ENCODE data around the gene PSMA4.
A peak's percentile ranks its signal among the peaks of the same experiment; 100 is the strongest.
"Not testable (repeated sequence)": the region's sequence is repeated elsewhere in the genome, so short reads cannot be mapped to it uniquely, and the experiment has no call there.

Gene PSMA4

DNA sequence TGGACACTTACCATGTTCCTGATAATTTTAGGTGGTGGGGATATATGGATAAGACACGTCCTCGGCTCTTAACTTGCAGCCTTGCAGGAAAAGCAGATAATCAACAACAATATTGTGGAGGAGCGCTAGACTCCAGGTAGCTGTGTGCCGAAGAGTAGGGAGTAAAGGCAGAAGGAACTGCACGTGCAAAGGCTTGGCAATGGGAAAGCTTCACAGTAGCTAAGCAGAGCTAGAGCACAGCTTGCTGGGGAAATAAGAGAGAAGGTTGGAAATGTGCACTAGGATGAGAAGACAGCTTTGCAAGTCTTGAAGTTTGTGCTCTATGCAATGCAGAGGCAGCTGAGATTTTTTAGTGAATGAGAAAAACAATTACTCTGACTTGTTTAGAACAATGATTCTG lies 12.4 kb downstream of the PSMA4 start:
- DNase-seq: no peak

DNA sequence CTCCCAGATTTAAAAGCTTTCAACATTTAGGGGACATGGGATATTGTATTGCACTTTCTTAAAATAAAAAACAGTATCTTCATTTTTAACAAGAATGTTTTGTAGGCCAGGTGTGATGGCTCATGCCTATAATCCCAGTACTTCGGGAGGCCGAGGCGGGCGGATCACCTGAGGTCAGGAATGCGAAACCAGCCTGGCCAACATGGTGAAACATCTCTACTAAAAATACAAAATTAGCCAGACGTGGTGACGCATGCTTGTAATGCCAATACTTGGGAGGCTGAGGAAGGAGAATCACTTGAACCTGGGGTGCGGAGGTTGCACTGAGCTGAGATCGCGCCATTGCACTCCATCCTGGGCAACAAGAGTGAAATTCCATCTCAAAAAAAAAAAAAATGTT lies 20.0 kb downstream of the PSMA4 start:
- DNase-seq: not testable (repeated sequence)

GRCh38 chr15:78561490-78561889 lies 21.2 kb downstream of the PSMA4 start:
- no peak for DNase-seq

DNA sequence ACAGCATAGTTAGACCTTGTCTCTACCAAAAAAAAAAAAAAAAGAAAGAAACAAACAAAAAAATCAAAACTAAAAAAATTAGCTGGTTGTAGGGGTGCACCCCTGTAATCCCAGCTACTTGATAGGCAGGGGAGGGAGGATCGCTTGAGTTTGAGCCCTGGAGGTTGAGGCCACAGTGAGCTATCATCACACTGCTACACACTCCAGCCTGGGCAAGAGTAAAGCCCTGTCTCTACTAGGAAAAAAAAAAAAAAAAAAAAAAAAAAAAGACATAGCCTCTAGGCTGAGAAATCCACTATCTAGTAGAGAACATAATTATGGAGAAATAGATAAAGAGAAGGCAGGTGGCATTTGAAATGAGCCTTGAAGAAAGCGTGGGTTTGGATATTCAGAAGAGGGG lies 22.8 kb downstream of the PSMA4 start:
- DNase-seq: no peak

- DNase-seq: no peak
These were observed 24.5 kb downstream of the PSMA4 start for GRCh38 chr15:78564743-78565096.

DNA sequence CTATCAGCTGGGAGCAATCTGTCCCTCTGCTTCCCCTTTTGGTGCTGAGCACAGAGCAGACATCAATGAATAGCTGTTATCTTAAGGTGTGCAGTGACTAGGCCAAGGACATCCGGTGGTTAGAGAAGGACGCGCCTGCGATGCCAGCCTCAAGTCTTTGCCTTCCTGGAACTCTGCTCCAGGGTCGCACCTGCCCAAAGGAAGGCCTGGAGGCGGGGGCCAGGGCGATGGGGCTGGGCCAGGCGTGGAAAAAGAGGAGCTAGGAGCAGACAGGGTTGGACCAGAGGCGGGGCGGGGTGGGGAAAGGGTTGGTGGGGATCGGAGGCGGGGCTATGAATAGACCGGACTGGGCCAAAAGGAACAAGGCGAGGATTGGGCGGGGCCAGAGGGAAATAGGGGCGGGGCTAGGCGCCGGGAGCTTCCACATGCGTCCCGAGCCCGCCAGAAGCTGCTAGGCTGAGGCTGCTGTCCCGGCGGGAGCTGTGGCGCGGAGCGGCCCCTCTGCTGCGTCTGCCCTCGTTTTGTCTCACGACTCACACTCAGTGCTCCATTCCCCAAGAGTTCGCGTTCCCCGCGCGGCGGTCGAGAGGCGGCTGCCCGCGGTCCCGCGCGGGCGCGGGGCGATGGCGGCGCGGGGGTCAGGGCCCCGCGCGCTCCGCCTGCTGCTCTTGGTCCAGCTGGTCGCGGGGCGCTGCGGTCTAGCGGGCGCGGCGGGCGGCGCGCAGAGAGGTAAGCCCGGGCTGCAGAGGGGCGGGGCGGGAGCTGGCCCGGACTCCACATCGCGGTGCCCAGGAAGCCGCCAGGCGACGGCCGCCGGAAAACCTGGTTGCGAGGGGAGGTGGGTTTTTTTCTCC lies 25.1 kb downstream of the PSMA4 start, which contains the start of gene CHRNA5:
Gene CHRNA5 (plus strand): TSS at position 424 of the 854 bp plus-strand sequence. CDS start 200 bp downstream, at position 624.
- peak; percentile 85 for DNase-seq

GRCh38 chr15:78565951-78566774 lies 25.9 kb downstream of the PSMA4 start:
- DNase-seq: peak; percentile 60

DNA sequence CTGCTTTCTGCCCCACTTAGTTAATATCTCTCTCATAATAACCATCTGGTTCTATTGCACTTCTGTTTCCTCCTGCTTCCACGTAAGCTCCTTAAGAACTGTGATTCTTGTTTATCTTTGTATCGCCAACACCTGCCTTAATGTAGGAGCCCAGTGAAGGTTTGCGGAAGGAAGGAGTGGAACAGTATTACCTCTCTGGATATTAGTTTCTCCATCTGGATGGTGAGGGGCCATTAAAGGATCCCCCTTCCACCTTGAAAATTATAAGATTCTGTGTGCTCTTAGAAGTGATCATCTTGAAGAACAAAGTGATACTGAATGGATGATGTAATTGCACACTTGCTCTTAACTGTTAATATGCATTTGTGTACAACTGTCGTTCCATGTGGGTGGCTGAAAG lies 27.3 kb downstream of the PSMA4 start:
- DNase-seq: no peak

DNA sequence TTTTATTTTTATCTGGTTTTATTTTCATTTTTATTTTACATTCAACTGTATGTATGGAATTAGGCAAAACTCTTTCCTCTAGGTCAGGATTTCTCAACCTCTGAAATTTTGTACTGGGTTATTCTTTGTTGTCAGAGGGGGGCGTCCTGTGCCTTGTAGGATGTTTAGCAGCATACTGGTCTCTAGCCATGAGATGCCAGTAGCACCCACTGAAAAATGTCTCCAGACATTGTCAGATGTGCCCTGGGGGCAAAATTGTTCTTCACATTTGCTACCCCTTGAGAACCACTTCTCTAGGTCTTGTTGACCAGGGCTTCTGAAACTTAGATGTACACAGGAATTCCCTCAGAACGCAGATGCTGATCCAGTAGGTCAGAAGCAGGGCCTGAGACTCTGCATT lies 30.5 kb downstream of the PSMA4 start:
- DNase-seq: no peak

DNA sequence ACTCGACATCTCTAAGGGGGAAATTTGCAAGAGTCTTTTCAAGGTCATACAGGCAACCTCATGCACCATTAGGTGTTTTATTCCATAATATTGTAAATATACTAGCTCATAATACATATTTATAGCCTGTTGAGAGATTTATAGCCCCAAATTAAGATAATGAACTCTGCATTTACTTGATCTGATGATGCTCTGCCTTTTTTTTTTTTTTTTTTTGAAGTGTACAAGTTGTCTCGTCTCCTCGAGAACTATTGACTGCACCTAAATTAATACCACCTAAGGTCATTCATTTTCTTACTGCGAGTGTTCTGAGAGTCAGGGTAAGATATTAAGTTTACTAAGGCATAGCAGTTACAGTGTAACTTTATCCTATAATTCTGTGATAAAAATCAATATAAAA lies 31.1 kb downstream of the PSMA4 start:
- DNase-seq: no peak

GRCh38 chr15:78573416-78573815 lies 33.2 kb downstream of the PSMA4 start:
- DNase-seq: no peak

DNA sequence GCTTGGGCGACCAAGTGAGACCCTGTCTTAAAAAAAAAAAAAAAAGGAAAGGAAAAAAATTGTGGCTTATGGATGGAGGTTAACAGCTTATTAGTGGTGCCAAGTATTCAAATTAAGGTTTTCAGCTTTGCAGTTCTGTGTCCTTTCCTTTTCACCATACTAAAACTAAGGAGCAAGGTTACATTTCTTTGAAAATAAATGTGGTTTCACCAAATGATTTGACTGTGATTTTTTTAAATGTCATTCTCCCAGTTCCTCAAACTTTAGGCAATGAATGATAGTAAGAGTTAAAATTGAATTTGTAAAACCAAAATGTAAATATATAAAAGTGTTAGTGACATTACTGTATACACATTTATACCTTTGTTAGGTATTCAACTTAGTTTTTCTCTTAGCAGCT lies 34.7 kb downstream of the PSMA4 start:
- no peak for DNase-seq

DNA sequence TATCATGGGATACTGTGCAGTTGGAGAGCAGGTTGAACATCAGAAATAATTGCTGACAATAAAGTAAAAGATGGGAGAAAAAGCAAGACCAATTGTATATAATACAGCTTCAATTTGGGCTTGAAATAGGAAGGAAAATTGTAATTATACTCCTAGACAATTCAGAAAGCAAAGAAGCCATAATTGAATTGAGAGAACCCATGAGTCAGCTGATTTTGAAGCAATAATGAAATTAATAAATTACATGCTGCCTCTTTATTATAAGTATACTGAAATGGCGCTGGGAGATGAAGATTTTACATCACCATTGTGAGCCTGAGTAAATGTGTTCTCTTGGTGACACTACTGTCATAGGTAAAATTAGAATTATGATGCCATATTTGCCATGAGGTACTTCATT lies 57.3 kb downstream of the PSMA4 start:
- DNase-seq: no peak

- DNase-seq: no peak
These were observed 58.1 kb downstream of the PSMA4 start for GRCh38 chr15:78598348-78598747.

GRCh38 chr15:78599189-78599588 lies 58.9 kb downstream of the PSMA4 start:
- no peak for DNase-seq
